HG02840 (cell line): ENCODE data around the gene MPZL2.
"Not testable (repeated sequence)": the region's sequence is repeated elsewhere in the genome, so short reads cannot be mapped to it uniquely, and the experiment has no call there.

Experiments
- ATAC-seq: cut with Tn5 transposase; IDR thresholded peaks from one replicate; pipeline ENCODE4 v1.9.1; 2021; ENCODE audit warnings: mild to moderate bottlenecking, moderate library complexity, moderate number of reproducible peaks; ENCODE audit not compliant: unreplicated experiment, low FRiP score

MPZL2 gene

DNA sequence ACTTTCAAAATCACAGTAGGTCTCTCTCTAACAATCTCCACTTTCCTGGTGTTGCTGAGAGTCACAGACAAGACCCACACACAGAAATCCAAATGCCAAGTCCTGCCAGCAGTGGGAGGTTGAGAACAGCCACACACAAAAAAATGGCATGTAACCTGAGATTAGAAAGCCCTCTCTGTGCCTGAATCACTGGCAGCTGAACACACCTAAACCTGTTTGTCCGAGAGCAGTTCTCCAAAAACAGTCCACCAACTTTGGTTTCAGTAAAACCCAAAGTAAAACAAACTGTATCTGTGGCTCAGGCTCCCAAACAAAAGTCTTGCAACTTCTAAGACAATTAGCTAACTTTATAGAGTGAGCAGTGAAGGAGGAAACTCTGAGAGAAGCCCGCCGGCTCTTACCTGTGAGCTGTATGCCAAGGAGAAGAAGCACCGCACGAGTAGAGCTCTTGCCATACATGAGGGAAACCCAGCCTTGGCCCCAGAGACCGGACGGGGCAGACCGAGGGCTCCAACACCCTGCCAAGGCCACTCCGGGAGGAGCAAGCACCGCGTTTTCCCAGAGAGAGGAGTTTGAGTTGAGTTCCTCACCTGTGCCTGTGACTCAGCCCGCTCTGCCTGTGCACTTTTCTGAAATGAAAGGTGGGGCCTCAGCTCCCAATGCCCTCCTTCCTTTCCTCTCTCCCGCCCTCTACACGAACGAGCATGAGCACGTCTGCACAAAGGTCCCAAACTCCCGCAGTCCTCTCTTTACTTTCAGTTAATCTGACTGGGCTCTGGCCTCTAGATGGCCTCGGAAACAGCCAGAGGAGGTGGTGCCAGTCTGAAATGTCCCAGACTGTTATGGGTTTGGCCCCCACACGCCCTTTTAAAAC, at the start of gene MPZL2:
MPZL2 (minus strand) TSS at position 603 of the 874 bp plus-strand sequence; CDS start at position 459, 144 bp downstream.
- no peak for ATAC-seq

DNA sequence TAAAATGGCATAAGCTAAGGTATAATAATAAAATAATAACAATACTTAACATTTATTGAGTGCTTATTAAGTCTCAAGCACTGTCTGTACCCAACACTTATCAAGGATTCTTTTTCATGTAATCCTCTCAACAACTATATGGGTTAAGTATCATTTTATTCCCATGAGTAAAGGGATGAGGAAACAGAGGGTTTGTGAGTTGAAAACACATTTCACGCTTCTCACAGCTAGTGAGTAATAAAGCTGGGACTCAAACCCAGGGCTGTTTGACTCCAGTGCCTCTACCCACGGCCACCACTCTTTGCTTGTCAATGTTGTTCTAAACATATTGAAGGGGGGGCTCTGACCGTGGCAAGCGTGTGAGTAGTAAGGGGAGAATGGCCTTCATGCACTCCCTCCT, 49.1 kb upstream of the MPZL2 start:
- no peak for ATAC-seq

DNA sequence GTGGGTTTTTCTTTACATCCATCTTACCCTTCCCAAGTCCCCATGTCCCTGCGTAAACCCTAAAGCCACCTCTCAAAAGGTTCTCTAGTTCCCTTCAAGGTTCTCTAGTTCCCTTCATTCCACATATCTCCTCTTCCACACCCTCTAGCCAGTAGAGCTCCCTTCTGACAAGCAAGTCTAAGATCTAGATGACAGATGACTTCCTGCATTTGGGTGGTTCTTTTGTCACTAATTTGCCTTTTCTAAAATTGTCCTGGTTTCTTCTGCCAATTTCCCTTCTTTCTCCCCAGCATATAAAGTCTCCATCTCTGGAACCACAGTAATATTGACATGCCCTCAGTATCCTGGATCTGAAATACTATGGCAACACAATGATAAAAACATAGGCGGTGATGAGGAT, 48.2 kb upstream of the MPZL2 start:
- ATAC-seq, result no peak

DNA sequence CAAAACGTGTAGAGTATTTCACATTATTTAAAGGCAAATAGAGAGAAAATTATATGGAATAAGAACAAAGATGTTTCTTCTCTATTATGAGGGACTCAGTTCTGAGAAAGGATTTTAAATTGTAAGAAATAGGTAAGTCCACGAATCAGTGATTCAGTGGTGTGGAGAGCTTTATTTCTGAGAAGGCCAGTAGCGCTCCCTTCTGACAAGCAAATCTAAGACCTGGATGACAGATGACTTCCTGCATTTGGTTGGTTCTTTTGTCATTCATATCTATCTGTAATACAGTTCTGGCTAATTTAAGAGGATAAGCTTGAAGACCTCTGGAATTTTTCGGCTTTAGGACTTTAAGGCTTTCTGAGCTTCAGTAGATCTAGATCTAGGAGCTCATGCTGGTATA, 47.4 kb upstream of the MPZL2 start:
- ATAC-seq, result no peak

DNA sequence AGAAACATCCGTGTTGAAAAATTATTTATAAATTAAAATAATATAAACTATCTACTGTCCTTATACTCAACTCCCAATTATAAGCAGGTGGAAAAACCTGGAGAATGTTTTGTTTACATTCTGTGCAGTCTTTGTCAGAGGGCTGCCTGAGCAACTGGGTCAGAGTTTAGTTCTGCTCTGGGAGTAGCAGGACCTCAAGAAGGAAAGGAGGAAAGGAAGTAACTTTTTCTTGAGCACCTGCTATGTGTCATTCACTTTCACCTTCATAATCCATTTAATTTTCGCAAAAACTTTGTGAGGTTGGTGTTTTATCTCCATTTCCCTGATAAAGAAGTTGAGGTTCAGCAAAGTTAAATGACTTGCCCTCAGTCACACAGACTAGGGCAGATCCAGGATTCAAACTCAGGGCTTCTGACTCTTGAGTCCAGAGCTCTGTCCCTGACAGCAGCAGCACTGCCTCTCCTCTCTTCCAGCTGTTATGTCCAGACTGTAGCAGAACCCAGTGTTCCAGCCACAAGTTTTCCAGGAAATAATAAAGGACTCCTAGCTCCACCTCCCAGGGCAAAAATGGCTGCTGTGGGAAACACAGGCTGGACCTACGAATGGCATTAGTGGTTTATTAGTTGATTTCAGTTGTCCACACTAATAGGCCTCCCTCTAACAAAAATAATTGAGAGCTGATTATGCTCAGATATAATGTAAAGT, 46.8 kb upstream of the MPZL2 start:
- no peak for ATAC-seq

DNA sequence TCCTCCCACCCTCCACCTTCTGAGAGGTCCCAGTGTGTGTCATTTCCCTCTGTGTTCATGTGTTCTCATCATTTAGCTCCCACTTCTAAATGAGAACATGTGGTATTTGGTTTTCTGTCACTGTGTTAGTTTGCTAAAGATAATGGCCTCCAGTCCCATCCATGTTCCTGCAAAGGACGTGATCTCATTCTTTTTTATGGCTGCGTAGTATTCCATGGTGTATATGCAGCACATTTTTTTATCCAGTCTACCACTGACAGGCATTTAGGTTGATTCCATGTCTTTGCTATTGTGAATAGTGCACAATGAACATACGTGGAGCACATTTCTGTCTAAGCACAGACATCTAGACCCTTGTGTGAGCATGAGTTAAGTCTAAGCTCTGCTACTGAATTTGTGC, 46.2 kb upstream of the MPZL2 start:
- ATAC-seq, result no peak

DNA sequence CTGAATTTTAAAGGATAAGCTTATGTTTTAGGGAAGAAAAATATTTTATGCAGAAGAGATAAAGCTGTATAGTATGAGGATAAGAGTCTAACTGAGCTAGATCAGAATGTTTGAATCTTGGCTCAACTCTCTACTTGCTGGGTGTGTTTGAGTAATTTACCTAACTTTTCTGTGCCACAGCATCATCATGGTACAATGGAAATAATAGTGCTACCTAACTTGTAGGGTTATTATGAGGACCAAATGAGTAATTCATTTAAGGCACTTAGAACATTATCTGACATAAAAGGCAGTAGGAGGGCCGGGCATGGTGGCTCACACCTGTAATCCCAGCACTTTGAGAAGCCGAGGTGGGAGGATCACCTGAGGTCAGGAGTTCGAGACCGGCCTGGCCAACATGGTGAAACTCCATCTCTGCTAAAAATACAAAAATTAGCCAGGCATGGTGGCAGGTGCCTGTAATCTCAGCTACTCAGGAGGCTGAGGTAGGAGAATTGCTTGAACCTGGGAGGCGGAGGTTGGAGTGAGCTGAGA, 45.0 kb upstream of the MPZL2 start:
- not testable (repeated sequence) for ATAC-seq

DNA sequence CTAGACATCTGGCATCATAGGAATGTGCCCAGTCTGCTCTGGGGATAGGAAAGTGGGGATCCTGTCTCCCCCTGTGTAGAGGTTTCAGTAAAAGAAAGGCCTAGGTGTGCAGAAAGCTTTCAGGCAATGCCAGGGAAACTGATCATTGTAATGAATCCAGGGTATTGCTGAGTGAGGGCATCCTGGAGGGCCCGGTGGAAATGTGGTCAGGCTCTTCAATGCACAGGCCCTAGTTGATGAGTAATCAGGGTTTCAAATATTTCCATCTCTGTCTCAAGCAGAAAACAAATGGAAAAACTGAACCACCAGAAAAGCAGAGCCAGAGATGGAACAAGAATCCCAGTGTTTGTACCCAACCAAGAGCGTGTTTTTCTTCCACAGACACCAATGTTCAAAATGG, 42.5 kb upstream of the MPZL2 start:
- ATAC-seq, result no peak

DNA sequence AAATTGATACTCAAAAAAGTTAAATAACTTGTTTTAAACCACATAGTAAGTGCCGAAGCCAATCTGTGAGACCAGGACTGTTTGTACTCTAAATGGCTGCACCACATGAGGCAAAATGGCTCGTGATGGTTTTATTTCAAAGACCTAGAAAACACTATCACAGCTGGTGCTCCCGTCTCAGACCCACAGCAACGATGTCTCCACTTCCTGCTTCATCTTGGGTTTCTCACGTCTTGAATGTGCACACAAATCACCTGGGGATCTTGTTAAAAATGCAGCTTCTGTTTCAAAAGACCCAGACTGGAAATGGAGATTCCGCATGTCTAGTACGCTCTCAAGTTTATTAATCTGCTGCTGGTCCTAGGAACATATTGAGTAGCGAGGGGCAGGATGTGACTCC, 41.6 kb upstream of the MPZL2 start:
- no peak for ATAC-seq

DNA sequence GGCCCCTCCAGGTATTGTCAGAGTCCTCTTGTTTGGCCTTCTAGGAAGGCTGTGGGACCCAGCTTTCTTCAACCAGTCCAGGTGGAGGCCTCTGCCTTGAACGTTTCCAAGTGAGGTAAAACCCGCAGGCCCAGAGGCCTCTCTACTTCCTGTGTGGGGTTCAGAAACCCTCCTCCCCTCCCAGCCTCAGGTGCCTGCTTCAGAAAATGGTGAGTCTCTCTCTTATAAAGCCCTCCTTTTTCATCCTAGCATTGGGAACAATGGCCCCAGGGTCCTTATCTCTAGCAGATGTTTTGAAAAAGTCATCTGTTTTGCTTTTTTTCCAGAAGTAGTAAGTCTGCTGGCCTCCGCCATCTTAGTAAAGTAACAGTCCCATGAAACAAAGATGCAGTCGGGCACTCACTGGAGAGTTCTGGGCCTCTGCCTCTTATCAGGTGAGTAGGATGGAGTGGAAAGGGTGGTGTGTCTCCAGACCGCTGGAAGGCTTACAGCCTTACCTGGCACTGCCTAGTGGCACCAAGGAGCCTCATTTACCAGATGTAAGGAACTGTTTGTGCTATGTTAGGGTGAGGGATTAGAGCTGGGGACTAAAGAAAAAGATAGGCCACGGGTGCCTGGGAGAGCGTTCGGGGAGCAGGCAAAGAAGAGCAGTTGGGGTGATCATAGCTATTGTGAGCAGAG, 40.6 kb upstream of the MPZL2 start, which contains the start of gene CD3E:
CD3E (plus strand) TSS at position 163 of the 681 bp plus-strand sequence; CDS start at position 386, 223 bp downstream.
- no peak for ATAC-seq

DNA sequence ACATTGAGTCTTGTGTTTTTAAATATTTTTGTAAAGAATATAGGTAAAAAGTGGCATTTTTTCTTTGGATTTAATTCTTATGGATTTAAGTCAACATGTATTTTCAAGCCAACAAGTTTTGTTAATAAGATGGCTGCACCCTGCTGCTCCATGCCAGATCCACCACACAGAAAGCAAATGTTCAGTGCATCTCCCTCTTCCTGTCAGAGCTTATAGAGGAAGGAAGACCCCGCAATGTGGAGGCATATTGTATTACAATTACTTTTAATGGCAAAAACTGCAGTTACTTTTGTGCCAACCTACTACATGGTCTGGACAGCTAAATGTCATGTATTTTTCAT, 40.1 kb upstream of the MPZL2 start:
- ATAC-seq, result no peak

DNA sequence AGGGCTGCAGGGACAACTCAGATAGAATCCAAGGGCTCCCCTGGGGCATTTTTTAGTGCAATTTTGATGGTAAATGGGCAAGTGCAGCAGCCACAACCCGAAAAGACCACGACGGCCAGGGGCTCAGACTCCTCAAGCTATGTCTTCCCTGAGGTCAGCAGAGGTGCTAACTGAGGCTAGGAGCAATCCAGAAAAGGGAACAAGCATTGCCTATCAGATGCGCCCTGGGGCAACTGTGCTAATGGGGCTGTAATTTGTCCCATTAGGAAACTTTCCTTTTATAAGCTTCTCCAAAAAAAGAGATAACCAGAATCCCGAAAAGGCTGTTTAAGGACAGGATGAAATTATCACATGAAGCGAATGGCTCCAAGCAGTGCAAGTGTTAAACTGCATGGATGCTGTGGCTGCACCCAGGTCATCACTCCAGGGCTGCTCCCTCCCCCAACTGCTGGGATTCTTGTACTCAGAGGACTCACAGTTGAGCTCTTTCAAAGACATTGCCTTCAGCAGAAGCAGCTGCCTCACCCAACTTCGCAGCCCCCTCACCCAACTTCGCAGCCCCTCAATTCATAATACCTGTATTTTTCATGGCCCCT, 37.6 kb upstream of the MPZL2 start:
- no peak for ATAC-seq

DNA sequence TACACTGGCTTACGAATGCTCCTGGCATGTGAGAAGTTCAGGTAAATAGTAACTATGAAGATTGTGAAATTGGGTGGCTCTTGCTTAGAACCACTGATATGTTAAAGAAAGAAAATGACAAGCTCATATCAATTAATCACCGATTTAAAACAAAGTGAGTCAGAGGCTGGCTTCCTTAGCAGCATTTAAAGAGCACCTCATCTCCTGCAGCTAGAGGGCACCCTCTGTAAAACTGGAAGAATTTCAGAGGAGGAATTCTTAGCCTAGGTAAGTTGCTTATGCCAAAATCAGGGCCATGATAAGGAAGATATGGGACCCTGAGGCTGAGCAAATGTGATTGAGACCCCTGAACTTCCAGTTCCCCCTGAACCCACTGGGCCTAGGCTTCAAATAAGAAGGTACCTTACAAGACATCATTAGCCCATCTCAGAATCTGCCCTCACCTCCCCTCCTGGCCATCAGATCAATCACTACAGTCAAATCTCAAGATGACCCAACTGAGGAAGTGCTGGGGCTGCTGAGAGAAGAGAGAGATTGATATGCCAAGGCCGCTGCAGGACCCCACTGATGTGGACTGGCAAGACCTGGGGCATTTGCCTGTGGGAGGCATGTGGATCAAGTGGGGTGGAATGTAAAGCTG, 31.8 kb upstream of the MPZL2 start:
- ATAC-seq, result no peak

DNA sequence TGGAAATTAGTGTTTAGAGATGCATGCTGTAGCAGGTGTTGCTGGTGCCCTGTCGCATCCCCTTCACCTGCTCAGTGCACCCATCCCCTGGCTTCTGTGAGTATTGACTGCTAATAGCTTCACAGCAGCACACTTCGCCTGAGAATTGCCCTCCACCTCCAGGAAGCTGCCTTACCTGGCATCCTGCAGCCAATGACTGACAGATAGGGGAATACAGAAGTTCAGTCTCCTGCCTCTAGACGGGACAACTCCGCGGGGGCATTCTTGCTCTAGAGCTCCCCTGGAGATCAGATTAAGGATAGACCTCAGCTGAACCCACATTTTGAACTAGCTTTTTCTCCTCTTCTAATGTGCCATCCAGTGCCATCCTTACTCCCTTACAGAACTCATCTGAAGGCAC, 31.1 kb upstream of the MPZL2 start:
- ATAC-seq, result no peak

DNA sequence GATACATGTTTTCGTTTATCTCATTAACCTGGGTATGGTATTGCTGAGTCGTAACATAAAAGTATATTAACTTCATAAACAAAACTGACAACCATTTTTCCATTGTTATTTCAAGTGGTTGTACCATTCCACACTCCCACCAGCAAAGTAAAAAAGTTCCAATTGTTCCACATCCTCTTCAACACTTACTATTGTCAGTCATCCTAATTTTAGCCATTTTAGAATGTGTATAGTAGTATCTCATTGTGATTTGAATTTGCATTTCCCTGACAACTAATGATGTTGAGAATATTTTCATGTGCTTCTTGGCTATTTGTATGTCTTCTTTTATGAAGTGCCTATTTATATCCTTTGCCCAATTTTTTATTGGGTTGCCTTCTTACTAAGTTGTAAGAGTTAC, 30.0 kb upstream of the MPZL2 start:
- no peak for ATAC-seq

DNA sequence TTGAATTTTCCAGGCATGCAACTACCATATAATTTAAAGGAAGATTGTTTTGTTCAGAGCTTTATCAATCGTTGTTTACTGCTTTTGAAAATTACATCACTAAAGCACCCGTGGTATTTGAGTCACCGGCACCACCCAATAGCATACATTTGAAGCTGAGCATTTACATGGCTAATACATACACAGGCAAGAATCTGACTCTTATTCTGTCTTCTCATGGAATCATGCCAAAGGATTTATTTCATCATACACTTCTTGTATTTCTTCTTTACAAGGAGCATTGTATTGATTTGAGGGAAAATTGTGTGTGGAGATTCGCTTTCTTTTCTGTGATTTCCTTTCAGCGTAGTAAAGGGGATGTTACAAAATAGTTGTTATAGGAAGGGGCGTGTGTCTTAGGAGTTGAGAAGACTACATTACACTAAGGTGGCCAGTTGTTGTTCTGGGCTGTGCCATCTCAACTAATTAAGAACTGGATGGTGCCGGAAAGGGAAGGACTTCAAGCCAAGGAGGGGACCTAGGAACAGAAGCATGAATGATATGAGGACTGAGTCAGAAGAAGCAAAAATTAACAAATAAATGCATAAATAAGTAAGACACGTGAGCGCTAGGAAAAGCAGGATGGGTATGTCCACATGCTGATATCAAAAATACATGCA, 27.5 kb upstream of the MPZL2 start:
- ATAC-seq, result no peak

DNA sequence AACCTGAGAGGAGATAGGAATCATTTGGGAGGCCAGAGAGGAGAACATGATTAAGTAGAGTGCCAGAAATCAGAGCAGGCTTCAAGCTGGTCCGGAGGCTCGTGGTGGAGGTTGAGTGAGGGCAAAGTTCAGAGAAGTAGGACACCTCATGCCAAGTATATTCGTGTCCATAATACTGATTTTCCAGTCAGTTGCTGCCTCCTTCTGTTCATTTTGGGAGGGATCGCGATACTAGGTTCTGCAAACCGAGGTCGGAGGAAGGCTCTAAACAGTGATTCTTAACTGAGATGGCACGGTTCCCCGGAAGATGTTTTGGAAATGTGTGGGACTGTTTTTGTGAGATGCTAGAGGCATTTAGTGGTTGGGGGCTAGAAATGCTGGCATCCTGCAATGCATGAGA, 26.8 kb upstream of the MPZL2 start:
- no peak for ATAC-seq

DNA sequence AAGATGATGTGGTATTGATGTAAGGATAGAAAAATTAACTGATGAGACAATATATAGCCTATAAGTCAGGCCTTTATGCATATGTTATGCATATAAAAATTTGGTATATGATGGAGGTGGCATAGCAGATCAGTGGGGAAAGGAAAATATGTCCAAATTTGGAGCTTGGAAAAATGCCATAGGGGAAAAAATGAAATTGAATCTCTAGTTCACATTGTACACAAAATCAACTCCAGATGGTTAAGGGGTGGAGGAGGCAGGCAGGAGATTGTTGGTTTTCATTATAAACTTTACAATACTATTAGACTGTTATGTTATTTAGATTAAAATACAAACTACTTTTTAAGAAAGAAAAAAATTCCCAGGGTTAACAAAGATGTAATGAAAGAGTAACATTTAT, 25.3 kb upstream of the MPZL2 start:
- ATAC-seq, result no peak

DNA sequence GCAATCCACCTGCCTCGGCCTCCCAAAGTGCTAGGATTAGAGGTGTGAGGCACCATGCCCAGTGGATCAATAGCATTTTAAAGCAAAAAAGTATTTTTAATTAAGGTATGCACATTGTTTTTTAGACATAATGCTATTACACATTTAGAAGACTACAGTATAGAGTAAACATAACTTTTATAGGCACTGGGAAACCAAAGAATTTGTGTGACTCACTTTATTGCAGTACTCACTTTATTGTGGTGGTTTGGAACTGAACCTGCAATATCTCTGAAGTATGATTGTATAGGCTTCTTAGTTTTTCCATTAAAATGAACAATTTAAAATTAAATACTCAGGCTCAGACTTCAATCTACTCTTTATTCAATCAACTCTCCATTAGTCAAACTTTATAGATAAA, 22.9 kb upstream of the MPZL2 start:
- no peak for ATAC-seq

DNA sequence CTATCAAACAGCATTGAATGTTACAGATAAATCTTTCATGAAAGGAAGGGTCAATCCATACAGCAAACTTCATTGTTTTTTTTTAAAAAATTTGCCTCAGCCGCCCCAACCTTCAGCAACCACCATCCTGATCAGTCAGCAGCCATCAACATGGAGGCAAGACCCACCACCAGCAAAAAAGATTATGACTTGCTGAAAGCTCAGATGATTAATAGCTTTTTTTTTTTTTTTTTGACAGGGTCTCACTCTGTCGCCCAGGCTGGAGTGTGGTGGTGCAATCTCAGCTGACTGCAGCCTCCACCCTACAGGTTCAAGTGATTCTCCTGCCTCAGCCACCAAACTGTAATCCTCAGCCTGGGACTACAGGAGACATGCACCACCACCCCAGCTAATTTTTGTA, 22.4 kb upstream of the MPZL2 start:
- ATAC-seq, result no peak
